Aorta (tissue), 5 donors: Measurements from ENCODE around the gene MGAT5B. TPM values are rescaled to one million over a fixed set of nuclear protein-coding genes. Genes with fewer than 3 reads are reported as not detected.

Experiments used
- ATAC-seq: fragments of 200-7000 bp; cut with Tn5 transposase; one replicate; pipeline ENCODE4 v1.9.1; 2022; ENCODE audit warnings: moderate library complexity; ENCODE audit not compliant: low FRiP score
- DNase-seq, 2 donors: peaks; one replicate each; pipeline ENCODE4 v3.0.0-alpha.2; 2020
- H3K27ac ChIP-seq, 2 donors: one replicate each; pipeline ENCODE4 v1.5.1; 2013; ENCODE audit warnings: low read length in 2 of 2, mild to moderate bottlenecking in 2 of 2, moderate library complexity in 2 of 2, control low read depth in 1 of 2, inconsistent platforms in 1 of 2, low read depth in 1 of 2
- H3K27me3 ChIP-seq, 2 donors: one replicate each; pipeline ENCODE4 v1.6.1; 2013; ENCODE audit warnings: control low read depth in 1 of 2, low read length in 1 of 2, mild to moderate bottlenecking in 1 of 2, moderate library complexity in 1 of 2; ENCODE audit not compliant: insufficient read depth in 2 of 2, control insufficient read depth in 1 of 2
- H3K36me3 ChIP-seq, 2 donors: one replicate each; pipeline ENCODE4 v1.6.1; 2013; ENCODE audit warnings: control low read depth in 1 of 2, low read length in 1 of 2, mild to moderate bottlenecking in 1 of 2; ENCODE audit not compliant: insufficient read depth in 2 of 2, control insufficient read depth in 1 of 2
- H3K4me1 ChIP-seq, 2 donors: one replicate each; pipeline ENCODE4 v1.6.1; 2013; ENCODE audit warnings: low read length in 2 of 2, control low read depth in 1 of 2, mild to moderate bottlenecking in 1 of 2, moderate library complexity in 1 of 2; ENCODE audit not compliant: insufficient read depth in 2 of 2, control insufficient read depth in 1 of 2
- H3K4me3 ChIP-seq, 2 donors: one replicate each; pipeline ENCODE4 v1.5.1; 2013; ENCODE audit warnings: low read length in 2 of 2, control low read depth in 1 of 2, mild to moderate bottlenecking in 1 of 2
- H3K9me3 ChIP-seq: one replicate; pipeline ENCODE4 v1.6.1; 2013; ENCODE audit warnings: mild to moderate bottlenecking, low read length; ENCODE audit not compliant: control insufficient read depth
- WGBS, 2 donors: extraction: QIAGEN DNeasy Blood & Tissue Kit; methylation state at CpG; one replicate each; pipeline ENCODE4 v1.1.7; 2013; 5-methylcytosine and 5-hydroxymethylcytosine counted together
- intact Hi-C, 2 donors: fragments of 100-400 bp; cut with DNase I; formaldehyde crosslinking; loops; one replicate each; pipeline versions ENCODE4 v1.14.2 to v1.15.0; 2022
- polyA plus RNA-seq, 2 donors: library from polyadenylated mRNA; stranded (reverse); fragments of 200-250 nt; gene quantifications; one replicate each; pipeline ENCODE4 v1.2.3, GENCODE V29; 2013
- total RNA-seq, 2 donors: library from RNA; stranded (reverse); fragmentation: NEBNext Ultra II Directional; extraction: Animal tissue kit (Norgen Biotek cat#: 25700); gene quantifications; one replicate each; pipeline ENCODE4 v1.2.1, GENCODE V29; 2021
- donor health status: healthy with polysubstance abuse.
- donor health status: Bipolar disorder and iron deficiency.
- donor health status: DM: no; HTN: no; CAD: no.
- donor health status: DM: no; HTN: no; CAD: no.
- donor health status: DM: yes; HTN: yes; CAD: no.

Gene MGAT5B
- total and polyA plus RNA-seq, 4 donors, result 0.51 to 0.55 TPM; not detected in 2

DNA sequence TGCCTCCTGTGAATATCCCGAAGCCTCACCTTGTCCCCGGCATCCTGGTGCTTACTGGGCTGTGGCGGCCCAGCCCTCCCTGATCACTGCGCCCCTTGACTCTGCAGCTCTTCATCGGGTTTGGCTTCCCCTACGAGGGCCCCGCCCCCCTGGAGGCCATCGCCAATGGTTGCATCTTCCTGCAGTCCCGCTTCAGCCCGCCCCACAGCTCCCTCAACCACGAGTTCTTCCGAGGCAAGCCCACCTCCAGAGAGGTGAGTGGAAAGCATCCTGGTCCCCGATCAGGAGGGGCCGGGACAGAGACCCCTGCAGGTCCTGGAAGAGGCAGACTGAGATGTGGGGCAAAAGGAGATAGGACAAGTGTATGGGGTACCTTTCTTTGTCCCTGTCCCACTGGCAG, 72.1 kb downstream of the MGAT5B start:
- H3K9me3 ChIP-seq, result no peaks in the 10 kb centered on the region
- no peak for ATAC-seq
- DNase-seq, result no peak
- WGBS, 2 donors, result 45 to 55% methylated on average over 14 of the region's 14 CpGs
- H3K27me3 ChIP-seq, result no peaks in the 10 kb centered on the region
- H3K27ac ChIP-seq, result no peak overlapping the region
- no peaks in the 10 kb centered on the region for H3K4me1 ChIP-seq
- intact Hi-C loops, result no loop called here
- no peak overlapping the region for H3K4me3 ChIP-seq
- no peaks in the 10 kb centered on the region for H3K36me3 ChIP-seq

- Histone ChIP-seq H3K27ac (no peak overlapping the region), H3K36me3 (no peaks in the 10 kb centered on the region), H3K4me3 (no peak overlapping the region), H3K9me3 (no peaks in the 10 kb centered on the region), H3K27me3 (no peaks in the 10 kb centered on the region), H3K4me1 (no peaks in the 10 kb centered on the region)
- DNase-seq, result no peak
- 85 to 89% methylated on average over 13 of the region's 13 CpGs for WGBS, 2 donors
- no peak for ATAC-seq
- intact Hi-C loops, result no loop called here
These were observed 72.6 kb downstream of the MGAT5B start for GRCh38 chr17:76940738-76941350.

- intact Hi-C loops, result no loop called here
- 69 to 71% methylated on average over 7 of the region's 7 CpGs for WGBS, 2 donors
- H3K36me3 ChIP-seq, result no peaks in the 10 kb centered on the region
- H3K9me3 ChIP-seq, result no peaks in the 10 kb centered on the region
- no peaks in the 10 kb centered on the region for H3K4me1 ChIP-seq
- DNase-seq (no peak), ATAC-seq (no peak)
- no peak overlapping the region for H3K4me3 ChIP-seq
- no peaks in the 10 kb centered on the region for H3K27me3 ChIP-seq
- H3K27ac ChIP-seq, result no peak overlapping the region
These were observed 75.0 kb downstream of the MGAT5B start for GRCh38 chr17:76943202-76943601.

GRCh38 chr17:76943781-76944213, 75.6 kb downstream of the MGAT5B start:
- intact Hi-C loops, result no loop called here
- no peaks in the 10 kb centered on the region for H3K36me3 ChIP-seq
- WGBS, 2 donors, result 64 to 69% methylated on average over 8 to 9 of the region's 9 CpGs
- no peaks in the 10 kb centered on the region for H3K4me1 ChIP-seq
- no peak for DNase-seq
- no peaks in the 10 kb centered on the region for H3K9me3 ChIP-seq
- H3K27me3 ChIP-seq, result no peaks in the 10 kb centered on the region
- no peak overlapping the region for H3K4me3 ChIP-seq
- H3K27ac ChIP-seq, result no peak overlapping the region
- ATAC-seq, result no peak

DNA sequence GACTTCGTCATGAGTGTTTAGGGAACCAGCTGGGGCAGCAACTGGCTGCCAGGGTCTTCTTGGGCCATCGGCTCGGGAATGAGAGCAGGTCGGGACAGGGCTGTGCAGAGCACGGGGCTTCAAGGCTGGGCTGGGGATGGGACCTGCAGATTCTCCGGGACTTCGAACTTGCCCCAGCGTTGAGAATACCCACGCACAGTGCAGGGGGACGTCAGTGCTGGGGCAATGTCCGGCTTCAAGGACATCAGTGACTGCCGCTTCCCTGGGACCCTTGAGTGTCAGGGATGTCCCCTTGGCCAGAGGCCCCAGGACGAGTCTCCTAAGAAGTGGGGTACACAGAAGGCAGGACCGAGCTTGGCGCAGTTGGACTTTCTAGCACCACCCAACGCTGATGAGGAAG, 76.3 kb downstream of the MGAT5B start:
- 78 to 82% methylated on average over 16 of the region's 16 CpGs for WGBS, 2 donors
- Histone ChIP-seq H3K36me3 (no peaks in the 10 kb centered on the region), H3K4me1 (no peaks in the 10 kb centered on the region), H3K27me3 (no peaks in the 10 kb centered on the region), H3K9me3 (no peaks in the 10 kb centered on the region), H3K4me3 (no peak overlapping the region), H3K27ac (no peak overlapping the region)
- ATAC-seq, result no peak
- DNase-seq, result peak in 1 of 2 donors; percentile 68
- intact Hi-C loops, result no loop called here

DNA sequence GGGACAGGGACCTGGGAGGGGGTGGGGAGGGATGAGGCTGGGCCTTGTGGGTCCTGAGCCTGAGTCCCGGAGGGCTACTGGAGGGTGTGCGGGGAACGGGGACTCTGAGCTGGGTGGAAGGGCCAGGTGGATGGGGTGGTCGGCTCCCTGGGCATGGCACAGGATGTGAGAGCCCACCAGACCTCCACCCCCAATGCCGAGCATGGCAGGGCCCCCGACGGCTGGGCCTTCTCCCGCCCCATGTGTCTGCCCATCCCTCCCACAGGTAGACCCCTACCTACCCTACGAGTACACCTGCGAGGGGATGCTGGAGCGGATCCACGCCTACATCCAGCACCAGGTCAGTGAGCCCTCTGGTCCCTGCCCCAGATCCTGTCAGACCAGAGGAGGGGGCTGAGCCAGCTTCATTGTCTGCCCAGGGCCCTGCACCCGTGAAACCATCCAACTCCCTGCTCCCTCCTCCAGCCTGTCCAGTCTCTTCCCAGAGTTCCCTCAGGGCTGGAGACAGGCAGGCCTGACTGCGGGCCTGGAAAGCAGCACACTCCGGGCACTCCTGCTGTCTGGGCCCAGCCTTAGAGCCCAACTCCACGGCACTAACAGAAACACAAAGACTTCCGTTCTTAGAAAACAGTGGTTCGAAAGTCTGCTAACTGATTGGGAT, 78.0 kb downstream of the MGAT5B start:
- DNase-seq (no peak), ATAC-seq (no peak)
- 84 to 85% methylated on average over 18 of the region's 18 CpGs for WGBS, 2 donors
- Histone ChIP-seq H3K9me3 (no peaks in the 10 kb centered on the region), H3K4me3 (no peak overlapping the region), H3K27me3 (no peaks in the 10 kb centered on the region), H3K27ac (no peak overlapping the region), H3K36me3 (no peaks in the 10 kb centered on the region), H3K4me1 (no peaks in the 10 kb centered on the region)
- intact Hi-C loops, result no loop called here

- Histone ChIP-seq H3K27me3 (no peaks in the 10 kb centered on the region), H3K36me3 (no peaks in the 10 kb centered on the region), H3K4me1 (no peaks in the 10 kb centered on the region), H3K27ac (no peak overlapping the region), H3K9me3 (no peaks in the 10 kb centered on the region), H3K4me3 (no peak overlapping the region)
- intact Hi-C loops, result no loop called here
- WGBS, 2 donors, result 61 to 79% methylated on average over 10 of the region's 10 CpGs
- DNase-seq, result no peak
- ATAC-seq, result no peak
These were observed 78.5 kb downstream of the MGAT5B start for GRCh38 chr17:76946772-76947135.

- no peak overlapping the region for H3K27ac ChIP-seq
- WGBS, 2 donors, result 89 to 95% methylated on average over 10 of the region's 10 CpGs
- intact Hi-C loops, result no loop called here
- no peaks in the 10 kb centered on the region for H3K4me1 ChIP-seq
- no peaks in the 10 kb centered on the region for H3K36me3 ChIP-seq
- H3K4me3 ChIP-seq, result no peak overlapping the region
- no peaks in the 10 kb centered on the region for H3K9me3 ChIP-seq
- DNase-seq (no peak), ATAC-seq (no peak)
- H3K27me3 ChIP-seq, result no peaks in the 10 kb centered on the region
These were observed 79.1 kb downstream of the MGAT5B start for GRCh38 chr17:76947309-76947708.

DNA sequence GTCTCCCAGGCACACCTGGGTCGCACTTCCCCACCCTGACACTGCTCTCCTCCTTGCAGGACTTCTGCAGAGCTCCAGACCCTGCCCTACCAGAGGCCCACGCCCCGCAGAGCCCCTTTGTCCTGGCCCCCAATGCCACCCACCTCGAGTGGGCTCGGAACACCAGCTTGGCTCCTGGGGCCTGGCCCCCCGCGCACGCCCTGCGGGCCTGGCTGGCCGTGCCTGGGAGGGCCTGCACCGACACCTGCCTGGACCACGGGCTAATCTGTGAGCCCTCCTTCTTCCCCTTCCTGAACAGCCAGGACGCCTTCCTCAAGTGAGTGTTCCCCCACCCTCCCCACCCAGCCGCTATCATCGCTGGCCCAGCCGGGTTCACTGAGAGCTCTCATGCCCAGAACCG, 79.6 kb downstream of the MGAT5B start:
- Histone ChIP-seq H3K27ac (no peak overlapping the region), H3K27me3 (no peaks in the 10 kb centered on the region), H3K4me1 (no peaks in the 10 kb centered on the region), H3K36me3 (no peaks in the 10 kb centered on the region), H3K4me3 (no peak overlapping the region), H3K9me3 (no peaks in the 10 kb centered on the region)
- WGBS, 2 donors, result 87 to 93% methylated on average over 17 of the region's 17 CpGs
- DNase-seq (peak in 1 of 2 donors; percentile 65), ATAC-seq (no peak)
- intact Hi-C loops, result no loop called here
